Liver (tissue), 9 donors: ENCODE results near the gene DISP3. TPM values are rescaled to one million over a fixed set of nuclear protein-coding genes. Genes with fewer than 3 reads are reported as not detected.

Source experiments
- DNase-seq: peaks from one replicate; pipeline ENCODE4 v3.0.0-alpha.2; 2017; ENCODE audit warnings: low spot score
- H3K27ac ChIP-seq, 2 donors: one replicate each; pipeline ENCODE4 v1.7.0; 2013; ENCODE audit warnings: inconsistent platforms in 2 of 2, low read length in 2 of 2, control low read depth in 1 of 2, low read depth in 1 of 2, mild to moderate bottlenecking in 1 of 2
- H3K27me3 ChIP-seq, 4 donors: one replicate each; pipeline versions ENCODE4 v1.6.1 to v1.7.0; 2013; ENCODE audit warnings: low read length in 3 of 4, inconsistent platforms in 1 of 4, mild to moderate bottlenecking in 1 of 4, moderate library complexity in 1 of 4; ENCODE audit not compliant: control insufficient read depth in 4 of 4, insufficient read depth in 4 of 4
- H3K36me3 ChIP-seq, 4 donors: one replicate each; pipeline versions ENCODE4 v1.6.1 to v1.7.0; 2013; ENCODE audit warnings: low read length in 3 of 4, mild to moderate bottlenecking in 3 of 4, low read depth in 1 of 4, moderate library complexity in 1 of 4; ENCODE audit not compliant: control insufficient read depth in 4 of 4, insufficient read depth in 3 of 4
- H3K4me1 ChIP-seq, 4 donors: one replicate each; pipeline versions ENCODE4 v1.6.1 to v1.7.0; 2013; ENCODE audit warnings: low read length in 3 of 4, mild to moderate bottlenecking in 3 of 4, moderate library complexity in 1 of 4; ENCODE audit not compliant: control insufficient read depth in 4 of 4, insufficient read depth in 4 of 4
- H3K4me3 ChIP-seq, 3 donors: one replicate each; pipeline versions ENCODE4 v1.6.1 to v1.7.0; 2013; ENCODE audit warnings: low read length in 3 of 3, control low read depth in 1 of 3, low read depth in 1 of 3, mild to moderate bottlenecking in 1 of 3
- H3K9ac ChIP-seq, 2 donors: one replicate each; pipeline ENCODE4 v1.7.0; 2013; ENCODE audit warnings: low read length in 2 of 2, mild to moderate bottlenecking in 2 of 2, moderate library complexity in 2 of 2, control low read depth in 1 of 2, low read depth in 1 of 2
- H3K9me3 ChIP-seq, 4 donors: one replicate each; pipeline versions ENCODE4 v1.6.1 to v1.7.0; 2013; ENCODE audit warnings: low read length in 3 of 4; ENCODE audit not compliant: control insufficient read depth in 4 of 4
- EGR1 ChIP-seq, 2 donors: IDR thresholded peaks; 2 replicates each; pipeline ENCODE4 v1.6.1; 2016 to 2018; ENCODE audit warnings: antibody characterized with exemption in 2 of 2, low read depth in 2 of 2
- FOXA1 ChIP-seq: IDR thresholded peaks from 2 replicates; pipeline ENCODE4 v1.6.1; 2016; ENCODE audit warnings: antibody characterized with exemption
- FOXA2 ChIP-seq: IDR thresholded peaks from 2 replicates; pipeline ENCODE4 v1.6.1; 2016; ENCODE audit warnings: antibody characterized with exemption
- GABPA ChIP-seq, 2 donors: IDR thresholded peaks in 1 of 2; conservative IDR thresholded peaks in 1 of 2; 2 replicates each; pipeline ENCODE4 v1.6.1; 2016; ENCODE audit warnings: antibody characterized with exemption in 2 of 2, mild to moderate bottlenecking in 1 of 2, moderate library complexity in 1 of 2
- HNF4A ChIP-seq, 2 donors: conservative IDR thresholded peaks; 2 replicates each; pipeline ENCODE4 v1.6.1; 2016; ENCODE audit warnings: antibody characterized with exemption in 2 of 2, mild to moderate bottlenecking in 2 of 2
- HNF4G ChIP-seq: IDR thresholded peaks from 2 replicates; pipeline ENCODE4 v1.6.1; 2016; ENCODE audit warnings: antibody characterized with exemption
- JUND ChIP-seq, 2 donors: IDR thresholded peaks; 2 replicates each; pipeline ENCODE4 v1.6.1; 2016; ENCODE audit warnings: antibody characterized with exemption in 2 of 2
- NR2F2 ChIP-seq: IDR thresholded peaks from 2 replicates; pipeline ENCODE4 v1.6.1; 2016; ENCODE audit warnings: antibody characterized with exemption
- RAD21 ChIP-seq, 2 donors: IDR thresholded peaks; 2 replicates each; pipeline ENCODE4 v1.6.1; 2016; ENCODE audit warnings: antibody characterized with exemption in 2 of 2, mild to moderate bottlenecking in 2 of 2
- RXRA ChIP-seq, 2 donors: IDR thresholded peaks; 2 replicates each; pipeline ENCODE4 v1.6.1; 2017 to 2018; ENCODE audit warnings: antibody characterized with exemption in 2 of 2, mild to moderate bottlenecking in 1 of 2
- SP1 ChIP-seq: IDR thresholded peaks from 2 replicates; pipeline ENCODE4 v1.6.1; 2018; ENCODE audit warnings: antibody characterized with exemption, mild to moderate bottlenecking
- TAF1 ChIP-seq: conservative IDR thresholded peaks from 2 replicates; pipeline ENCODE4 v1.6.1; 2016; ENCODE audit warnings: antibody characterized with exemption, mild to moderate bottlenecking
- YY1 ChIP-seq: IDR thresholded peaks from 2 replicates; pipeline ENCODE4 v1.6.1; 2016; ENCODE audit warnings: antibody characterized with exemption, mild to moderate bottlenecking
- WGBS: extraction: QIAGEN DNeasy Blood & Tissue Kit; methylation state at CpG from one replicate; pipeline ENCODE4 v1.1.7; 2013; 5-methylcytosine and 5-hydroxymethylcytosine counted together
- polyA plus RNA-seq, 2 donors: library from polyadenylated mRNA; stranded (reverse) in 1 of 2; unstranded in 1 of 2; fragments of 200-250 nt in 1 of 2; fragments of >200 nt in 1 of 2; fragmentation: Nextera tagmentation in 1 of 2; extraction: Ambion mirVana in 1 of 2; gene quantifications; one replicate each; pipeline versions ENCODE4 v1.2.1 to v1.2.3, GENCODE V29; 2013 to 2015
- total RNA-seq, 2 donors: library from RNA; depleted of rRNA; stranded (reverse); fragments of >200 nt; gene quantifications; one replicate each; pipeline ENCODE4 v1.2.3, GENCODE V29; 2014
- TF ChIP-seq, protein P1 (sequence below): IDR thresholded peaks from 2 replicates; pipeline ENCODE4 v1.6.1; 2016; ENCODE audit warnings: antibody characterized with exemption, mild to moderate bottlenecking
- TF ChIP-seq, protein P2 (sequence below): fragments of 150-350 bp; IDR thresholded peaks from 2 replicates; pipeline ENCODE4 v1.5.1; 2017; ENCODE audit warnings: improper control_type of control experiment, low read depth, low read length; ENCODE audit not compliant: missing input control
- TF ChIP-seq, protein P3 (sequence below): IDR thresholded peaks from 2 replicates; pipeline ENCODE4 v1.6.1; 2016; ENCODE audit warnings: antibody characterized with exemption
- TF ChIP-seq, protein P4 (sequence below): IDR thresholded peaks from 2 replicates; pipeline ENCODE4 v1.6.1; 2016; ENCODE audit warnings: antibody characterized with exemption
- TF ChIP-seq, protein P5 (sequence below): IDR thresholded peaks from 2 replicates; pipeline ENCODE4 v1.6.1; 2016; ENCODE audit warnings: antibody characterized with exemption
- donor health status: healthy.
- donor health status: healthy.
- donor health status: healthy.
- donor health status: healthy.
- donor health status: healthy.

DISP3 gene
- total and polyA plus RNA-seq, 4 donors: 0.02 to 0.08 TPM; not detected in 2

DNA sequence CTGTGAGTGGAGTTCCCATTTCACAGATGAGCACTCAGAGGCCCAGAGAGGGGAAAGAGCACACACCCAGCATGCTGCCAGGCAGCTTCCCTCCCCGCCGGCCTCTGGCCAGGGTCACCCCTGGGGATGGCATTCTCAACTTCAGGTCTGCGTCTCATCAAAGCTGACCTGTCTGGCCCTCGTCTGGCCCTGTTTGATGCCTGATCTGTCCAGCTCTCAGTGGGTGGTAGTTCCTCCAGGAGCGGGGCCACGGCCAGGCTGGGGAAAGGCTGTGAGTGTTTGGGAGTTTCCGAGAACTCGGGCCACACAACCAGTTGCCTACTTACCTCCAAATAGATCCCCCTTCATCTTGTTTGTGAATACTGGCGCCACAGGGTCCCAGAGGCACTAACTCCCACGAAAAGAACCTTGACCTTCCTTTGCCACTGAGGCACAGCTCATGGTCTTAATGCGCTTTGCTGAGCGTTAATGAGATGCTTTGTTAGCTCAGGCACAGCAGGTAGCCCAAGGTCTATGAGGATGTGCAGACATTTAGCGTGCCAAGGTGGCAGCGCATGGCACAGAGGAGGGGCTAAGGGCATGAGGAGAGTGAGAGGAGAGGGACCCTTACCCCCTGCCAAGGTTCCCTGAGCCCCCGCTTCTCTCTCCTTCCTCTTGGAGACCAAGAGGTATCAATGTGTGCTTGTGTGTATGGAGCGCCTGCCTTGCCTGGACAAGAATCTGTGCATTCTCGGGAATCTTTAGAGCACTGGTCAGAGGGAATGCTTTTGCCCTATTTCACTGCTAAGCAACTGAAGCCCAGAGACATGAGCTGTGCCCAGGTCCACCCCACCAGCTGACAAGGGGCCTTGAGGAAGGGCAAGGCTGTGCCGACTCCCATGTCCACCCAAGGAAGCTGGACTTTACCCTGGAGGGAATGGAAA is 61.2 kb downstream of the DISP3 start:
- H3K27ac ChIP-seq: no peak overlapping the region
- H3K36me3 ChIP-seq: no peaks in the 10 kb centered on the region
- H3K4me3 ChIP-seq: no peak overlapping the region
- no peaks in the 10 kb centered on the region for H3K4me1 ChIP-seq
- H3K9ac ChIP-seq: no peak overlapping the region
- peaks cover 0 to 5% (median 0%) of the 10 kb centered on the region in 4 donors for H3K27me3 ChIP-seq
- H3K9me3 ChIP-seq: no peaks in the 10 kb centered on the region
- TF ChIP-seq RXRA (IDR thresholded peaks at IDR 0.05): no peak
- TF ChIP-seq HNF4G: no peak
- no peak for TF ChIP-seq FOXA1
- TF ChIP-seq, protein P1, sequence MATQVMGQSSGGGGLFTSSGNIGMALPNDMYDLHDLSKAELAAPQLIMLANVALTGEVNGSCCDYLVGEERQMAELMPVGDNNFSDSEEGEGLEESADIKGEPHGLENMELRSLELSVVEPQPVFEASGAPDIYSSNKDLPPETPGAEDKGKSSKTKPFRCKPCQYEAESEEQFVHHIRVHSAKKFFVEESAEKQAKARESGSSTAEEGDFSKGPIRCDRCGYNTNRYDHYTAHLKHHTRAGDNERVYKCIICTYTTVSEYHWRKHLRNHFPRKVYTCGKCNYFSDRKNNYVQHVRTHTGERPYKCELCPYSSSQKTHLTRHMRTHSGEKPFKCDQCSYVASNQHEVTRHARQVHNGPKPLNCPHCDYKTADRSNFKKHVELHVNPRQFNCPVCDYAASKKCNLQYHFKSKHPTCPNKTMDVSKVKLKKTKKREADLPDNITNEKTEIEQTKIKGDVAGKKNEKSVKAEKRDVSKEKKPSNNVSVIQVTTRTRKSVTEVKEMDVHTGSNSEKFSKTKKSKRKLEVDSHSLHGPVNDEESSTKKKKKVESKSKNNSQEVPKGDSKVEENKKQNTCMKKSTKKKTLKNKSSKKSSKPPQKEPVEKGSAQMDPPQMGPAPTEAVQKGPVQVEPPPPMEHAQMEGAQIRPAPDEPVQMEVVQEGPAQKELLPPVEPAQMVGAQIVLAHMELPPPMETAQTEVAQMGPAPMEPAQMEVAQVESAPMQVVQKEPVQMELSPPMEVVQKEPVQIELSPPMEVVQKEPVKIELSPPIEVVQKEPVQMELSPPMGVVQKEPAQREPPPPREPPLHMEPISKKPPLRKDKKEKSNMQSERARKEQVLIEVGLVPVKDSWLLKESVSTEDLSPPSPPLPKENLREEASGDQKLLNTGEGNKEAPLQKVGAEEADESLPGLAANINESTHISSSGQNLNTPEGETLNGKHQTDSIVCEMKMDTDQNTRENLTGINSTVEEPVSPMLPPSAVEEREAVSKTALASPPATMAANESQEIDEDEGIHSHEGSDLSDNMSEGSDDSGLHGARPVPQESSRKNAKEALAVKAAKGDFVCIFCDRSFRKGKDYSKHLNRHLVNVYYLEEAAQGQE: no peak
- no peak for TF ChIP-seq TAF1
- no peak for TF ChIP-seq NR2F2
- no peak for TF ChIP-seq JUND (IDR thresholded peaks at IDR 0.05)
- no peak for TF ChIP-seq EGR1 (IDR thresholded peaks at IDR 0.05; ENCODE audit: low read depth in 2 of 2)
- TF ChIP-seq, protein P2, sequence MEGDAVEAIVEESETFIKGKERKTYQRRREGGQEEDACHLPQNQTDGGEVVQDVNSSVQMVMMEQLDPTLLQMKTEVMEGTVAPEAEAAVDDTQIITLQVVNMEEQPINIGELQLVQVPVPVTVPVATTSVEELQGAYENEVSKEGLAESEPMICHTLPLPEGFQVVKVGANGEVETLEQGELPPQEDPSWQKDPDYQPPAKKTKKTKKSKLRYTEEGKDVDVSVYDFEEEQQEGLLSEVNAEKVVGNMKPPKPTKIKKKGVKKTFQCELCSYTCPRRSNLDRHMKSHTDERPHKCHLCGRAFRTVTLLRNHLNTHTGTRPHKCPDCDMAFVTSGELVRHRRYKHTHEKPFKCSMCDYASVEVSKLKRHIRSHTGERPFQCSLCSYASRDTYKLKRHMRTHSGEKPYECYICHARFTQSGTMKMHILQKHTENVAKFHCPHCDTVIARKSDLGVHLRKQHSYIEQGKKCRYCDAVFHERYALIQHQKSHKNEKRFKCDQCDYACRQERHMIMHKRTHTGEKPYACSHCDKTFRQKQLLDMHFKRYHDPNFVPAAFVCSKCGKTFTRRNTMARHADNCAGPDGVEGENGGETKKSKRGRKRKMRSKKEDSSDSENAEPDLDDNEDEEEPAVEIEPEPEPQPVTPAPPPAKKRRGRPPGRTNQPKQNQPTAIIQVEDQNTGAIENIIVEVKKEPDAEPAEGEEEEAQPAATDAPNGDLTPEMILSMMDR: no peak
- TF ChIP-seq, protein P3, sequence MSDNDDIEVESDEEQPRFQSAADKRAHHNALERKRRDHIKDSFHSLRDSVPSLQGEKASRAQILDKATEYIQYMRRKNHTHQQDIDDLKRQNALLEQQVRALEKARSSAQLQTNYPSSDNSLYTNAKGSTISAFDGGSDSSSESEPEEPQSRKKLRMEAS: no peak
- TF ChIP-seq RAD21 (IDR thresholded peaks at IDR 0.05): no peak
- TF ChIP-seq GABPA (IDR thresholded peaks at IDR 0.05 in 1 of 2, conservative IDR thresholded peaks at IDR 0.05 in 1 of 2): no peak
- TF ChIP-seq, protein P4, sequence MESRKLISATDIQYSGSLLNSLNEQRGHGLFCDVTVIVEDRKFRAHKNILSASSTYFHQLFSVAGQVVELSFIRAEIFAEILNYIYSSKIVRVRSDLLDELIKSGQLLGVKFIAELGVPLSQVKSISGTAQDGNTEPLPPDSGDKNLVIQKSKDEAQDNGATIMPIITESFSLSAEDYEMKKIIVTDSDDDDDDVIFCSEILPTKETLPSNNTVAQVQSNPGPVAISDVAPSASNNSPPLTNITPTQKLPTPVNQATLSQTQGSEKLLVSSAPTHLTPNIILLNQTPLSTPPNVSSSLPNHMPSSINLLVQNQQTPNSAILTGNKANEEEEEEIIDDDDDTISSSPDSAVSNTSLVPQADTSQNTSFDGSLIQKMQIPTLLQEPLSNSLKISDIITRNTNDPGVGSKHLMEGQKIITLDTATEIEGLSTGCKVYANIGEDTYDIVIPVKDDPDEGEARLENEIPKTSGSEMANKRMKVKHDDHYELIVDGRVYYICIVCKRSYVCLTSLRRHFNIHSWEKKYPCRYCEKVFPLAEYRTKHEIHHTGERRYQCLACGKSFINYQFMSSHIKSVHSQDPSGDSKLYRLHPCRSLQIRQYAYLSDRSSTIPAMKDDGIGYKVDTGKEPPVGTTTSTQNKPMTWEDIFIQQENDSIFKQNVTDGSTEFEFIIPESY: no peak
- TF ChIP-seq, protein P5, sequence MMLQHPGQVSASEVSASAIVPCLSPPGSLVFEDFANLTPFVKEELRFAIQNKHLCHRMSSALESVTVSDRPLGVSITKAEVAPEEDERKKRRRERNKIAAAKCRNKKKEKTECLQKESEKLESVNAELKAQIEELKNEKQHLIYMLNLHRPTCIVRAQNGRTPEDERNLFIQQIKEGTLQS: no peak
- no peak for TF ChIP-seq SP1
- no peak for TF ChIP-seq FOXA2
- TF ChIP-seq HNF4A (conservative IDR thresholded peaks at IDR 0.05): no peak
- TF ChIP-seq YY1: no peak
- 60% methylated on average over 18 of the region's 18 CpGs for WGBS
- DNase-seq: no peak
